Ovary (tissue), 9 donors: Measurements from ENCODE around the gene CIAPIN1. TPM values are rescaled to one million over a fixed set of nuclear protein-coding genes. Genes with fewer than 3 reads are reported as not detected.

Source experiments
- DNase-seq, 5 donors: peaks; one replicate each; pipeline ENCODE4 v3.0.0-alpha.2; 2019 to 2020
- H3K27ac ChIP-seq, 2 donors: fragments of 200-600 bp; one replicate each; pipeline versions ENCODE4 v1.5.1 to v1.8.0; 2019 to 2022
- H3K27me3 ChIP-seq: fragments of 200-600 bp; one replicate; pipeline ENCODE4 v1.8.0; 2022
- H3K36me3 ChIP-seq: fragments of 200-600 bp; sonication (generic); one replicate; pipeline ENCODE4 v1.5.1; 2019
- H3K4me1 ChIP-seq: one replicate; pipeline ENCODE4 v1.8.1; 2013; ENCODE audit warnings: mild to moderate bottlenecking, moderate library complexity; ENCODE audit not compliant: insufficient read depth
- H3K4me3 ChIP-seq: fragments of 200-600 bp; sonication (generic); one replicate; pipeline ENCODE4 v1.5.1; 2017
- H3K9me3 ChIP-seq, 2 donors: fragments of 200-600 bp in 1 of 2; sonication (generic) in 1 of 2; one replicate each; pipeline versions ENCODE4 v1.5.1 to v1.8.1; 2013 to 2019; ENCODE audit warnings: mild to moderate bottlenecking in 1 of 2, moderate library complexity in 1 of 2
- CTCF ChIP-seq, 3 donors: fragments of 450-650 bp in 2 of 3; fragments of 200-600 bp in 1 of 3; IDR thresholded peaks; one replicate each; pipeline versions ENCODE4 v1.5.1 to v1.8.0; 2016 to 2022; ENCODE audit warnings: antibody characterized with exemption in 3 of 3, mild to moderate bottlenecking in 1 of 3
- EP300 ChIP-seq: sonication (generic); formaldehyde crosslinking; IDR thresholded peaks from one replicate; pipeline ENCODE4 v1.6.1; 2017; ENCODE audit warnings: antibody characterized with exemption
- POLR2A ChIP-seq: fragments of 450-650 bp; IDR thresholded peaks from one replicate; pipeline ENCODE4 v1.6.1; 2017; ENCODE audit warnings: antibody characterized with exemption, mild to moderate bottlenecking, moderate library complexity
- WGBS, 3 donors: extraction: QIAGEN DNeasy Blood & Tissue Kit in 1 of 3; methylation state at CpG; one replicate each; pipeline versions ENCODE4 v1.1.5 to v1.1.7; 2013 to 2017; 5-methylcytosine and 5-hydroxymethylcytosine counted together
- intact Hi-C, 4 donors: fragments of 100-400 bp; cut with DNase I; formaldehyde crosslinking; loops; one replicate each; pipeline versions ENCODE4 v1.11.0 to v1.15.1; 2022 to 2023
- polyA plus RNA-seq, 2 donors: library from polyadenylated mRNA; stranded (reverse); fragments of 200-250 nt in 1 of 2; fragments of 350-450 nt in 1 of 2; fragmentation: Illumina TruSeq in 1 of 2; extraction: RNeasy Lipid Tissue Mini Kit (QIAGEN cat#74804) in 1 of 2; gene quantifications; one replicate each; pipeline ENCODE4 v1.2.3, GENCODE V29; 2013 to 2014
- total RNA-seq, 7 donors: library from RNA; depleted of rRNA in 2 of 7; stranded (reverse); fragments of >200 nt in 2 of 7; fragmentation: NEBNext Ultra II Directional in 3 of 7; extraction: Animal tissue kit (Norgen Biotek cat#: 25700) in 3 of 7; gene quantifications; one replicate each; pipeline versions ENCODE4 v1.1.0 to v1.2.4, GENCODE V29; 2016 to 2023
- donor health status: DM: no; HTN: no; CAD: no; lungs with moderate emphysema.
- donor health status: DM: no; HTN: no; CAD: no.
- donor health status: Bipolar disorder and iron deficiency.
- donor health status: DM: yes; HTN: yes; CAD: no.
- donor health status: DM: no; HTN: no; CAD: no.
- donor health status: DM: yes; HTN: yes; CAD: no.

CIAPIN1 gene
- total and polyA plus RNA-seq, 9 donors, result 9.2 to 33.5 (median 20.8) TPM

- H3K27ac ChIP-seq, result no peak overlapping the region
- no peaks in the 10 kb centered on the region for H3K4me1 ChIP-seq
- H3K9me3 ChIP-seq, result no peaks in the 10 kb centered on the region
- H3K4me3 ChIP-seq, result no peak overlapping the region
- WGBS, 3 donors, result 60 to 66% (median 63%) methylated on average over 12 of the region's 12 CpGs
- no peaks in the 10 kb centered on the region for H3K36me3 ChIP-seq
- TF ChIP-seq POLR2A (no peak), EP300 (no peak), CTCF (IDR thresholded peaks at IDR 0.05) (no peak)
- DNase-seq, result no peak
- intact Hi-C loops, result loop anchor here in 2 of 4 donors (10.0 kb wide), 2 partner anchors 103 to 327 kb away; no protein-coding TSS in a partner anchor
- no peaks in the 10 kb centered on the region for H3K27me3 ChIP-seq
These were observed 35.7 kb downstream of the CIAPIN1 start for GRCh38 chr16:57411362-57411976.

- 59 to 77% (median 62%) methylated on average over 14 of the region's 14 CpGs for WGBS, 3 donors
- no peak overlapping the region for H3K27ac ChIP-seq
- no peak for DNase-seq
- H3K9me3 ChIP-seq, result no peaks in the 10 kb centered on the region
- H3K4me1 ChIP-seq, result no peaks in the 10 kb centered on the region
- TF ChIP-seq POLR2A (no peak), CTCF (IDR thresholded peaks at IDR 0.05) (no peak), EP300 (no peak)
- intact Hi-C loops, result loop anchor here in 2 of 4 donors (10.0 kb wide), 2 partner anchors 105 to 325 kb away; no protein-coding TSS in a partner anchor
- no peaks in the 10 kb centered on the region for H3K27me3 ChIP-seq
- H3K4me3 ChIP-seq, result no peak overlapping the region
- H3K36me3 ChIP-seq, result no peaks in the 10 kb centered on the region
These were observed 37.2 kb downstream of the CIAPIN1 start for GRCh38 chr16:57409870-57410587.

GRCh38 chr16:57409065-57409464, 38.1 kb downstream of the CIAPIN1 start:
- no peak for TF ChIP-seq CTCF (IDR thresholded peaks at IDR 0.05)
- TF ChIP-seq POLR2A, result no peak
- no peak for TF ChIP-seq EP300
- WGBS, 3 donors, result 67 to 75% (median 72%) methylated on average over 5 of the region's 5 CpGs
- Histone ChIP-seq H3K4me3 (no peak overlapping the region), H3K4me1 (no peaks in the 10 kb centered on the region), H3K9me3 (no peaks in the 10 kb centered on the region), H3K36me3 (no peaks in the 10 kb centered on the region), H3K27me3 (no peaks in the 10 kb centered on the region), H3K27ac (no peak overlapping the region)
- DNase-seq, result no peak
- intact Hi-C loops, result no loop called here

- H3K9me3 ChIP-seq, result no peaks in the 10 kb centered on the region
- no peak overlapping the region for H3K27ac ChIP-seq
- H3K4me1 ChIP-seq, result no peaks in the 10 kb centered on the region
- WGBS, 3 donors, result 87 to 91% (median 88%) methylated on average over 5 of the region's 5 CpGs
- TF ChIP-seq POLR2A (no peak), EP300 (no peak), CTCF (IDR thresholded peaks at IDR 0.05) (no peak)
- H3K4me3 ChIP-seq, result no peak overlapping the region
- no peak for DNase-seq
- no peaks in the 10 kb centered on the region for H3K27me3 ChIP-seq
- intact Hi-C loops, result no loop called here
- no peaks in the 10 kb centered on the region for H3K36me3 ChIP-seq
These were observed 39.4 kb downstream of the CIAPIN1 start for GRCh38 chr16:57407521-57408353.
